ENCODE results near the gene PTBP1.
A peak's percentile ranks its signal among the peaks of the same experiment; 100 is the strongest.

PTBP1 gene

DNA sequence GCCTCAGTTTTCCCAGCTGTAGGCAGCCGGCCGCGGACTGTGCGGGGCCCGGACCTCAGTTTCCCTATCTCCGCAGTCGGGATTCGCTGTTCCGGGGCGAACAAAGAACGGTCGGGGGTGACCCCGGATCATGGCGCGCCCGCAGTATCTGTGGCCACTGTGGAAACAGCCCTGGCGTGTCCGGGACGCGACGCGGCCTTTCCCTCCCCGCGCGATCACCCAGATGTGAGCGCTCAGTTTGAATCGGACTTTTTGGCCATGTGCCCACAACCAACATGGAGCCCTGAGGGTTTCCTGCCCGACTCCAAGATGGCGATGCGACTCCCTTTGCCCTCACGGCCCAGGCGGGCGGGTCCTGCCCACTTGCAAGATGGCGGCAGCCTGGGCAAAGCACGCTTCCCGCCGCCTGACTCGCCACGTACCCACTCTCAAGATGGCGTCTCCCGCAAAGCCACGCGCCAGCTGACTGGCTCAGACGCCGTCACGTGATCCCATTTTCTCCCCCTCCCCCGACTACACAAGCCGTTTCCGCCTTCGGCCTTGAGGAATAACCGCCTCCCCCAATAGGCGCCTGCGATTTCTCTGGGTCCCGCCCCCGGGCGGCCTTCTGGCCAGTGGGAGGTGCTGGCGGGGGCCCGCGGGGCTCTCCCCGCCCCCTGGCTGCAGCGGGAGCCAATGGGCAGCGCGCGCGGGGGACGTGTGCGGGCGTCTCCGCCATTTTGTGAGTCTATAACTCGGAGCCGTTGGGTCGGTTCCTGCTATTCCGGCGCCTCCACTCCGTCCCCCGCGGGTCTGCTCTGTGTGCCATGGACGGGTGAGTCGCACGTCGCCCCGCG lies at the start of gene PTBP1:
Gene PTBP1 (plus strand): TSS at position 761 of the 836 bp plus-strand sequence. CDS start 46 bp downstream, at position 807.
- DNase-seq (ENCODE audit: low read depth) = peak; percentile 100

DNA sequence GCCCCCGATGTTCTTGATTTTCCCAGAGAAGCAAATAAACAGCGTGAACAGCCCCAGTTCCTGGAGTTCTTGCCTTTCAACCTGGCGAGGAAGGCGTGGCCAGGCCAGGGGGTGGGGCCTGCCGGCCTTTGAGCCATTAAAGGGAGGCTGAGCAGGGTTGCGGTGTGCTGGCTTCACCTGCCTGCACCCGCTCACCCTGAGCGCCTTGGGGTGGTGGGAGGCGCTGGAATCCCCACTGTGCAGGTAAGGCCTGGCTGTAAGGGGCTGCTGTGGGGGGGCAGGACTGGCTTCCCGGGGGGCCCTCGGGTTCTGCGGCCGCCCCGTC lies 49.0 kb upstream of the PTBP1 start:
- no peak for DNase-seq (ENCODE audit: low read depth)

DNA sequence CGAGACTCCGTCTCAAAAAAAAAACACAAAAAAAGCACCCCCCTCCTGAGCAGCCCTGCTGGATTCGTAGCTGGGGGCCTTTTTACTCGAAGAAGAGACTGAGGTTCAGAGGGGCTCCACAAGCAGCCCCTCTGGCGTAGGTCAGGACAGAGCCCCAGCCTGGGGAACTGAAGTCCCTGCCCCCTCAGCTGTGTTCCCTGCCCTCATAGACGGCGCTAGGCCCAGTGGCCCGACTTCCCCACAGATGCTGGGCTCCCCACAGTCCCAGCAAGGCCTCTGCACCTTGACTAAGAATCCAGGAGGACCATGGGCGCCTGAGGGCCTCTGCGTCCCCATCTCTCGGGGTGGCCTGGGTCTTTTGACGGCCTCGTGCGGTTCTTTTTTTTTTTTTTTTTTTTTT lies 47.4 kb upstream of the PTBP1 start:
- DNase-seq (ENCODE audit: low read depth) = no peak

DNA sequence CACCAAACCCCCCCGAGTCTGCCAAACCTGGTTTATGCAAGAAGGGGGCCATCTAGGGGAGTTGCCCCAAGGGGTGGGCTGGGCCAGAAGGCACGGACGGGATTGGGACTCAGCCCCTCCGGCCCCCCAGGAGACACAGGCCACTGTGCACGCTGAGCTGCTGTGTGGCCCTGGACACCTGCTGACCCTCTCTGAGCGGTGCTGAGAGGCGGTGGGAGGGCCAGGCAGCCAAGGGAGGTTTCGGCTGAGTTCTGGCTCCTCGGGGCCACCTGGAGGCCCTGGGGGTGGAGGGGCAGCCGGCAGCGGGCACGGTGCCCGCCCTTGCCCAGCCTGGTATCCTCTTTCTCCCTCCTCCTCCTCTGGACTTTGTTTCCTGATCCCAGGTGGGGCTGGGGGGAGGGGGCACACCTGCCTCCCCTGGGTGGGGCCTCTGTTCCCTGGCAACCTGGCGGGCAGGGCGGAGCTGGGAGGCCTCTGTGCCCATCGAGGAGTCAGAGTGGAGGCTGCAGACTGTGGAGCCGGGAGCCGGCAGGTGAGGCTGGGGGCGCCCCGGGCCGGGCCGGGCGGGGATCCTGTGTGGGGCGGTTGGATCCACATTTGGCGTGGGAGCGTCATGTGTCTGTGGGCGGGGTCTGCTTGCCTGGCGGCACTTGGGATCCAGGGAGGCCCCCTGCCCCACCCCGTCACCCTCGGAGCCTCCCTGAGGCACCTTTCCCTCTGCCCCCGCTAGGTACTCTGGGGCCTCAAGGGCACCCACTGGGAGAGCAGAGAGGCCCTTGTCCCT lies 46.4 kb upstream of the PTBP1 start, which contains the start of gene MISP:
Gene MISP (plus strand): TSS at position 473 of the 784 bp plus-strand sequence. CDS start 5,835 bp downstream, outside the sequence.
- no peak for DNase-seq (ENCODE audit: low read depth)

DNA sequence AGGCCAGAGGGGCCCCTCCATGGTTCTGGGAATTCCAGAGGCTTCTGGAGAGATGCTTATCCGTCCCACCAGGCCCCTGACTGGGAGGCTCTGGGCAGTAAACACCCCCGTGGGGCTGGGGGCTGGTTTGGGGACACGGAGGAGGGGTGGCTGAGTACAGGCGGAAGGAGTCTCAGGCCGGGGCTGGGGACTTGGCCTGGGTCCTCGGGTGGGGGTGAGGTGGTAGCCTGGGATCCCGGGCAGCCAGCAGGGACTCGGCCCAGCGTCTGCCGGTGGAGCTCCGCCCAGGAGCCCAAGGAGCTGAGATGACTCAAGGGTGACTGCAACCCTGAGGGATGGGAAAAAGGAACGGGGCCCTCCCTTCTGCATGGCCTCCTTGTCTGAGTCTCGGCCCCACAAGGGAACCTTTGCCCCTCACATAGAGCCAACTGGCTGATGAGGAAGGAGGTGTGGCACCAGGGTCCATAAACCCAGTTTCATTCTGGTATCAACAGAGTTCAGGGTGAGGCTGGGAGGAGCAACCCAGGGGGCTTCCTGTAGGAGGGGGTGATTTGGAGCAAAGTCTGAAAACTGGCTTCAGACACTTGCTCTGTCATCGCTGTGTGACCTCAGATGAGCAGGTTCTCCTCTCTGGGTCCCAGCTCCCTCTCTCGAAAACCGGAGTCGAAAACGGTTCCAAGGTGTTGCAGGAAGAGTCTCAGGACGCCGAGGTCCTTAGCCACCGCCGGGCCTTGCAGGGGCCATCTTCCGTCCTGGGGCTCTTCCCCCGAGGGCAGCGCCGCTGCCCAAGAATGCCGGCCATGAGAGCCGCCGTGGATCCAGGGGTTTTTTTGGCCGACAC lies 45.5 kb upstream of the PTBP1 start:
- DNase-seq (ENCODE audit: low read depth) = no peak

DNA sequence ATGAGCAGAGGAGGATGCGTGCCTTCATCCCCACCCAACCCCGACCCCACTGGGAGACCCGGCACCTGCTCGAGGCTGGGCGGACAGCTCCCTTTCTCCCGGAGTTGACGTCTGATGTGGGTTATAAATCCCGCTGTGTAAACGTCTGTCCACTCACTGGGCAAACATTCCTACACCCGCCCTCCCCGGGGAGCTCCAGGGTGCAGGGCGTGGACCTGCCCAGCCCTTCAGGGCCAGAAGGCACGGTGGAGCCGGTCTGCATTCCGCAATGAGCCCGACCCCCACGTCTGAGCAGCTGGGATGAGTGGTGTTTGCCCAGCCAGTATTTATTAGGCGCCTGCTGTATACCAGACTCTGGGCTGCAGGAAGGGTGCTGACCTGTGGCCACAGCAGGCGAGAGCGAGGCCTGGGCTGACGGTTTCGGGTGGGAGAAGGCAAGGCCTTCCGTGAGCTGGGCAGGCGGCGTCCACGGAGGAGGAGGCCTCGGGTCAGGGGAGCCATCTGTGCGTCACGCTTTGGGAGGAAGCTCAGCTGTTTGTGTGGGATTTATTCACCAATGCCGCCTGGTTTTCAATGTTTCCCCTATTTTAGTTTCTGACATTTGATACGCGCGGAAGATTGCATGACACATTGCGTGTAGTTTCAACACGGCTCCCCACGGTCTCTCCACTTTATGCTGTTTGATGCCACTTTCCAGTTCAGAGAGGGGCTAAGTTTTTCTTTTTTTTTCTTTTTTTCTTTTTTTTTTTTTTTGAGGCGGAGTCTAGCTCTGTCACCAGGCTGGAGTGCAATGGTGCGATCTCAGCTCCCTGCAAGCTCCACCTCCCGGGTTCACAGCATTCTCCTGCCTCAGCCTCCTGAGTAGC lies 44.4 kb upstream of the PTBP1 start:
- DNase-seq (ENCODE audit: low read depth) = no peak

DNA sequence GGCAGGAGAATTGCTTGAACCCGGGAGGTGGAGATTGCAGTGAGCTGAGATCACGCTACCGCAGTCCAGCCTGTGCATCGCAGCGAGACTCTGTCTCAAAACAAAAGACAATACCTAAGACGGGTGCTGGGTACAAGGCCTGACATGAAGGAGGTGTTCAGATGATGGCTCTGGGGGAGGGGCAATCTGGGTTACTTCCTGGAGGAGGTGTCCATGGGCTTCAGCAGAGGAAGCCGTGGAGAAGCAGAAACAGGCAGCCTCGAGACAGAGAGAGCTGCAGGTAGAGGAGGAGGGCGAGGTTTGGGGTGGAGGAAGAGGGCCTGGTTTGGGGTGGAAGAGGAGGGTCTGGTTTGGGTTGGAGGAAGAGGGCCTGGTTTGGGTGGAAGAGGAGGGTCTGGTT lies 42.7 kb upstream of the PTBP1 start:
- no peak for DNase-seq (ENCODE audit: low read depth)

DNA sequence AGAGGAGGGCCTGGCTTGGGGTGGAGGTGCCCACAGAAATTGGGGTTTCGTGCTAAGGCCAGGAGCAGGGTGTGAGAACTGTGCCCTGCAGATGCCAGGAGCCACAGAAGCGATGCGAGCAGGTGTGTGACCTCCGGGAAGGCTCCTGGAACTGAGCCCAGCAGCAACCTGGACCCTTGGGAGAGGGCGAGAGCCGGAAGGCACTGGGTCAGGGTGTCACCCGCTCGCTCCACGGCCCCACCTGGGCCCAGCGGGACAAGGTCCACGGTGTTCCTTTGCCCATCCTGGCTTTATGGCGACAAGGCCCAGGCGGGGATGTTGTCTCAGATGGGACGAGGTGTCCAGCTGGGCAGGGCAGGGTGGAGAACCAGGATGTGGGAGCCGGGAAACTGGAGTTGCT lies 42.2 kb upstream of the PTBP1 start:
- no peak for DNase-seq (ENCODE audit: low read depth)

DNA sequence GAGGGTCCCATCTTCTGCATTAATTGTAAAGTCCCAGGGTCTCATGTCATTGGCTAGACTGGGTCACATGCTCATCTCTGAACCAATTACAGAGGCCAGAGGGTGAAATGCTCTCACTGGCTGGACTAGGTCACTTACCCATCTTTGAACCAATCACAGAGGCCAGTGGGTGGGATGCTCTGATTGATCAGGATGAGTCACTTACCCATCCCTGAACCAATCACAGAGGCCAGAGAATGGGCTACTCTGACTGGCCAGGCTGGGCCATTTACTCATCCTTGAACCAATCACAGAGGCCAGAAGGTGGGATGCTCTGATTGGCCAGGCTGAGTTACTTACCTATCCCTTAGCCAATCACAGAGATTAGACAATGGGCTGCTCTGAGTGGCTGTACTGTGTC lies 41.0 kb upstream of the PTBP1 start:
- DNase-seq (ENCODE audit: low read depth) = no peak

DNA sequence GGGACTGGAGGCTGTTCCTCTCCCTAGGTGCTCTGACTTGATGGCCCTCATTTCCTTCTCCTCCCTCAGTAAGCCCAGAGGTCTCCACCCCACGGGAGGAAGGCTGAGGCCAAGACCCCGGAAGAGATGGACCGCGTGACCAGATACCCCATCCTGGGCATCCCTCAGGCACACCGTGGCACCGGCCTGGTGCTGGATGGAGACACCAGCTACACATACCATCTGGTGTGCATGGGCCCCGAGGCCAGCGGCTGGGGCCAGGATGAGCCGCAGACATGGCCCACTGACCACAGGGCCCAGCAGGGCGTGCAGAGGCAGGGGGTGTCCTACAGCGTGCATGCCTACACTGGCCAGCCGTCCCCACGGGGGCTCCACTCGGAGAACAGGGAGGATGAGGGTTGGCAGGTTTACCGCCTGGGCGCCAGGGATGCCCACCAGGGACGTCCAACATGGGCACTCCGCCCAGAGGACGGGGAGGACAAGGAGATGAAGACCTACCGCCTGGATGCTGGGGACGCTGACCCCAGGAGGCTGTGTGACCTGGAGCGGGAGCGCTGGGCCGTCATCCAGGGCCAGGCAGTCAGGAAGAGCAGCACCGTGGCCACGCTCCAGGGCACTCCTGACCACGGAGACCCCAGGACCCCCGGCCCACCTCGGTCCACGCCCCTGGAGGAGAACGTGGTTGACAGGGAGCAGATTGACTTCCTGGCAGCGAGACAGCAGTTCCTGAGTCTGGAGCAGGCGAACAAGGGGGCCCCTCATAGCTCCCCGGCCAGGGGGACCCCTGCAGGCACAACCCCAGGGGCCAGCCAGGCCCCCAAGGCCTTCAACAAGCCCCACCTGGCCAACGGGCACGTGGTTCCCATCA lies 40.2 kb upstream of the PTBP1 start:
- DNase-seq (ENCODE audit: low read depth) = no peak

DNA sequence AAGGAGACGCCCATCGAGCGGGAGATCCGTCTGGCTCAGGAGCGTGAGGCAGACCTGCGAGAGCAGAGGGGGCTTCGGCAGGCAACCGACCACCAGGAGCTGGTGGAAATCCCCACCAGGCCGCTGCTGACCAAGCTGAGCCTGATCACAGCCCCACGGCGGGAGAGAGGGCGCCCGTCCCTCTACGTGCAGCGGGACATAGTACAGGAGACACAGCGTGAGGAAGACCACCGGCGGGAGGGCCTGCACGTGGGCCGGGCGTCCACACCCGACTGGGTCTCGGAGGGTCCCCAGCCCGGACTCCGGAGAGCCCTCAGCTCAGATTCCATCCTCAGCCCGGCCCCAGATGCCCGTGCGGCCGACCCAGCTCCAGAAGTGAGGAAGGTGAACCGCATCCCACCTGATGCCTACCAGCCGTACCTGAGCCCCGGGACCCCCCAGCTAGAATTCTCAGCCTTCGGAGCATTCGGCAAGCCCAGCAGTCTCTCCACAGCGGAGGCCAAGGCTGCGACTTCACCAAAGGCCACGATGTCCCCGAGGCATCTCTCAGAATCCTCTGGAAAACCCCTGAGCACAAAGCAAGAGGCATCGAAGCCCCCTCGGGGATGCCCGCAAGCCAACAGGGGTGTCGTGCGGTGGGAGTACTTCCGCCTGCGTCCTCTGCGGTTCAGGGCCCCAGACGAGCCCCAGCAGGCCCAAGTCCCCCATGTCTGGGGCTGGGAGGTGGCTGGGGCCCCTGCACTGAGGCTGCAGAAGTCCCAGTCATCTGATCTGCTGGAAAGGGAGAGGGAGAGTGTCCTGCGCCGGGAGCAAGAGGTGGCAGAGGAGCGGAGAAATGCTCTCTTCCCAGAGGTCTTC lies 39.2 kb upstream of the PTBP1 start:
- DNase-seq (ENCODE audit: low read depth) = no peak

DNA sequence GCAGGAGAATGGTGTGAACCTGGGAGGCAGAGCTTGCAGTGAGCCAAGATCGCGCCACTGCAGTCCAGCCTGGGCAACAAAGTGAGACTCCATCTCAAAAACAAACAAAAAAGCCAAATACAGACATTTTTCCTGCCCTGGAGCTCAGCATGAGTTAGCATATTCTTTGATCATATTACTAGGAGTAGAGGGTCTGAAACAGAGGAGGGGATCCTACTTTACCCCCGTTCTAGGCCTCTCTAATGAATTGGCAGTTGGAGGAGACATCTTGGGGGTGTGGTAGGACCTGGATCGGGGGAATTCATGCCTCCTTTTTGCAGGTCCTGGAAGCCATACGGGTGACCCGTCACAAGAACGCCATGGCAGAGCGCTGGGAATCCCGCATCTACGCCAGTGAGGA lies 34.1 kb upstream of the PTBP1 start:
- no peak for DNase-seq (ENCODE audit: low read depth)

DNA sequence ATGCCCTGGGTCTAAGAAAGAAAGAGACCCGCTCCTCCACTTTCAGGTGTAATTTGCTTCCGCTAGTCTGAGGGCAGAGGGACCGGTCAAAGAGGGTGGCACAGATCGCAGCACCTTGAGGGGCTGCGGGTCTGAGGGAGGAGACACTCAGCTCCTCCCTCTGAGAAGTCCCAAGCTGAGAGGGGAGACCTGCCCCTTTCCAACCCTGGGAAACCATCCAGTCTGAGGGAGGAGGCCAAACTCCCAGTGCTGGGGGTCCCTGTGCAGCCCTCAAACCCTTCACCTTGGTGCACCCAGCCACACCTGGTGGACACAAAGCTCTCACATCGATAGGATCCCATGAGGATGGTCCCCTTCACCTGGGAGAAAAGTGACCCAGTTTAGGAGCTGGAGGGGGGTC lies 33.4 kb upstream of the PTBP1 start:
- no peak for DNase-seq (ENCODE audit: low read depth)

DNA sequence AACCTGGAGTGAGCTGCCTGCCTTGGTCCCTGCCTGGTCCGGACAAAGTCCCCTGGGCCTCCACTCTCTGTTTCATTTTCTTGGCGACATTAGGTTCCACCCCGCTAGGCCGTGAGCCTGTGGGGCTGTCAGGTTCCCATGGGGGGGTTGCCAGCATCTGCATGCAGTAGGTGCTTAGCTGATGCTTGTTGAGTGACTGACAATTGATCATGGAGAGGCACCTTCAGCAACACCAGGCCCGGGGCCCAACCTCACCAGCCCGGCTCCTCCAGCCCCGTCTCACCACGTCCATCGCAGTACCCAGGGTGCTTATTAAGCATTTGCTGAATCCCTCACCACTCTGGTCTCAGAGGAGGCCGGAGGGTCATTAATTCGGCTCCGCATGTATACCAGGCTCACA lies 33.0 kb upstream of the PTBP1 start:
- no peak for DNase-seq (ENCODE audit: low read depth)

DNA sequence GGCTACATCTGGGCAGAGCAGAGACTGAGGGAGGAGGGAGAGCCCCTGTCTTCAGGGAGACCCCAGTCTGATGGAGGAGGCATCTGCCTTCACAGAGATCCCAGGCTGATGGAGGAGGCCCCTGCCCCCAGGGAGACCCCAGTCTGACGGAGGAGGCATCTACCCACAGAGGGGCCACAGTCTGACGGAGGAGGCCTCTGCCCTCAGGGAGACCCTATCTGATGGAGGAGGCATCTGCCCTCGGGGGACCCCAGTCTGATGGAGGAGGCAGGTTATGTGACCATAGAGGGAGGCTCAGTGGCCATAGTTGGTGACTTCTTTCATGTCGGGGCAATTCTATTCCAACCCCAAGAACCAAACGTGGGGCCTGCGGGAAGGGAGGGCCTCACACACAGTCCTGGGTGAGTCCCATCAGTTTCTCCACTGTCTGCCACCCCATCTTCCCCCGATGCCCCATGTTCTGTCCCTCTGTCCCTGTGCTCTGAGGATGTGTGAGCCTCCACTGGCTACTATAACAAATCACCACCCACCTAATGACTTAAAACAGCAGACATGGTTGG lies 32.0 kb upstream of the PTBP1 start:
- no peak for DNase-seq (ENCODE audit: low read depth)

DNA sequence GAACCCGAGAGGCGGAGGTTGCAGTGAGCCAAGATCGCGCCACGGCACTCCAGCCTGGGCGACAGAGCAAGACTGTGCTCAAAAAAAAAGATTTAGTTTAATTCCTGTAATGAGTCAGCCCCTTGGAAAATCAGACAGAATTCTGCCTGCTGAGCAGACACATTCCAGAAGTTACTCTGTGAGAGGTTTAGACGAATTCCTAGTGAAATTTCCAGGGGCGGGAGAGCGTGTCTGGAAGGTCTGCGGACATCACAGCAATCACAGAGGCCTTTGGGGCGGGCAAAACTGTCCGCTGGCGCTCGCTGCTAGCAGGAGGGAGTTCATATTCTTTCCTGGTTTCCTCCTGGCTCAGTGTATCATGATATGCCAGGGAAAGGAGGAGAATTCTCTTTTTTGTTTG lies 28.8 kb upstream of the PTBP1 start:
- no peak for DNase-seq (ENCODE audit: low read depth)

DNA sequence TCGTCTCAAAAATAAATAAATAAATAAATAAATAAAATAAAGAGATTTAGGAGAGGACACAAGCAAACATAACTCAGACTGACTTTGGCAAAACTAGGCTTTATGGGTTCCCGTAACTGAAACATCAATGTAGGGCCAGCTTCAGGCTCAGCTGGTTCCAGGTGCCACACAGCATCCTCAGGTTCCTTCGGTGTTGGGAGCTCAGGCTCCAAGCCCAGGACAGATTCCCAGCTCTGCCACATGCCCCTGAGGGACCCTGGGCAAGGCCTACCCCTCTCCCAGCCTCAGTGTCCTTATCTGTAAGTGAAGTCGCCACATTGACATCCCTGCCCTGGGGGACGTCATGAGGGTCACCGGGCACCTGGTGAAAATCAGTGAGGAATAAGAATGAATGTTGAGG lies 27.6 kb upstream of the PTBP1 start:
- DNase-seq (ENCODE audit: low read depth) = no peak

DNA sequence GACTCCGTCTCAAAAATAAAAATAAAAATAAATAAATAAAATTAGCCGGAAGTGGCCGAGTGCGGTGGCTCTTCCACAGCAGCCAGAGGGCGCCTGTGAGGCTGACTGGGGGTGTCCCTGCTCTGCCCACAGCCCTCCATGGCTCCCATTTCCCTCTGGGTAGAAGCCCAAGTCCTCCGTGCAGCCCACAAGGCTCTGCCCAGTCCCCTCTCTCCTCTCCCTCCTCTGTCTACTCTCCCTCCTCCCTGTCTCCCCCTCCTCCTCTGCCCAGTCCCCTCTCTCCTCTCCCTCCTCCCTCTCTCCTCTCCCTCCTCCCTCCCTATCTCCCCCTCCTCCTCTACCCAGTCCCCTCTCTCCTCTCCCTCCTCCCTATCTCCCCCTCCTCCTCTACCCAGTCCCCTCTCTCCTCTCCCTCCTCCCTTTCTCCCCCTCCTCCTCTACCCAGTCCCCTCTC lies 25.9 kb upstream of the PTBP1 start:
- DNase-seq (ENCODE audit: low read depth) = no peak

DNA sequence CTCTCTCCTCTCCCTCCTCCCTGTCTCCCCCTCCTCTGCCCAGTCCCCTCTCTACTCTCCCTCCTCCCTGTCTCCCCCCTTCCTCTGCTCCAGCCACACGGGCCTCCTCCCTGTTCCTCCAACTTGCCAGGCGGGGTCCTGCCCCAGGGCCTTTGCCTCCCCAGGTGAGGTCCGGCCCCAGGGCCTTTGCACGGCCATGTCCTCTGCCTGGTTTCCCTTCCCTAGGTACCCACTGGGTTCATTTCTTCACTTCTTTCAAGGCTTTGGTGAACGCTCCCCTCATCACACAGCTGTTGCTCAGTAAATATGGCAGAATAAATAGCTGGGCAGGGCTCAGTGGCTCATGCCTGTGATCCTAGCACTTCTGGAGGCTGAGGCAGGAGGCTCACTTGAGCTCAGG lies 25.2 kb upstream of the PTBP1 start:
- no peak for DNase-seq (ENCODE audit: low read depth)
